ENCODE data around the gene FMO1.
A peak's percentile ranks its signal among the peaks of the same experiment; 100 is the strongest.
"Not testable (repeated sequence)": the region's sequence is repeated elsewhere in the genome, so short reads cannot be mapped to it uniquely, and the experiment has no call there.

FMO1 gene

GRCh38 chr1:171279678-171280077 is 31.4 kb downstream of the FMO1 start:
- DNase-seq (ENCODE audit: low spot score) = no peak

- DNase-seq (ENCODE audit: low spot score) = no peak
Observed at GRCh38 chr1:171280599-171280998, 32.3 kb downstream of the FMO1 start.

- DNase-seq (ENCODE audit: low spot score) = no peak
Observed at GRCh38 chr1:171286032-171286705, 37.9 kb downstream of the FMO1 start.

- no peak for DNase-seq (ENCODE audit: low spot score)
Observed at GRCh38 chr1:171290621-171291020, 42.3 kb downstream of the FMO1 start.

- DNase-seq (ENCODE audit: low spot score) = no peak
Observed at GRCh38 chr1:171292799-171293198, 44.5 kb downstream of the FMO1 start.

- DNase-seq (ENCODE audit: low spot score) = not testable (repeated sequence)
Observed at GRCh38 chr1:171295383-171295782, 47.1 kb downstream of the FMO1 start.

GRCh38 chr1:171295821-171296220 is 47.5 kb downstream of the FMO1 start:
- no peak for DNase-seq (ENCODE audit: low spot score)

- no peak for DNase-seq (ENCODE audit: low spot score)
Observed at GRCh38 chr1:171296897-171297296, 48.6 kb downstream of the FMO1 start.

- DNase-seq (ENCODE audit: low spot score) = no peak
Observed at GRCh38 chr1:171298696-171299095, 50.4 kb downstream of the FMO1 start.

GRCh38 chr1:171299342-171299741 is 51.0 kb downstream of the FMO1 start:
- no peak for DNase-seq (ENCODE audit: low spot score)

- no peak for DNase-seq (ENCODE audit: low spot score)
Observed at GRCh38 chr1:171300401-171300800, 52.1 kb downstream of the FMO1 start.

- DNase-seq (ENCODE audit: low spot score) = no peak
Observed at GRCh38 chr1:171310661-171311087, 62.4 kb downstream of the FMO1 start.

GRCh38 chr1:171311771-171312558 is 63.7 kb downstream of the FMO1 start:
- no peak for DNase-seq (ENCODE audit: low spot score)

GRCh38 chr1:171313319-171313834 is 65.1 kb downstream of the FMO1 start:
- no peak for DNase-seq (ENCODE audit: low spot score)

GRCh38 chr1:171313835-171314320 is 65.6 kb downstream of the FMO1 start, which contains the start of gene FMO4:
Gene FMO4, plus strand, starts transcription at chr1:171314183. Its CDS starts 5,643 bp downstream, at chr1:171319826.
- peak; percentile 99 for DNase-seq (ENCODE audit: low spot score)

GRCh38 chr1:171329251-171329650 is 81.0 kb downstream of the FMO1 start:
- no peak for DNase-seq (ENCODE audit: low spot score)

GRCh38 chr1:171334024-171334640 is 85.8 kb downstream of the FMO1 start:
- no peak for DNase-seq (ENCODE audit: low spot score)
